Activated CD8-positive, alpha-beta T cell treated with anti-CD3 and anti-CD28 coated beads, Interleukin-2, amount 10 ng/mL, durations not matched to agents 7 days and 5 days (primary cell): ENCODE measurements around the gene ARID1B. TPM values are rescaled to one million over a fixed set of nuclear protein-coding genes. Genes with fewer than 3 reads are reported as not detected.

Source experiments
- ATAC-seq: fragments of 150-1000 bp; cut with Tn5 transposase; one replicate; pipeline ENCODE4 v1.10.0; 2021; ENCODE audit warnings: moderate library complexity
- CTCF ChIA-PET: fragments of 350-600 bp; sonication (Branson Sonifier 250); formaldehyde crosslinking; loops from one replicate; lab custom pipeline; 2021; ENCODE audit warnings: antibody characterized with exemption; lab: Charles Lee
- POLR2A ChIA-PET: fragments of 350-600 bp; sonication (Branson Sonifier 250); formaldehyde crosslinking; loops from one replicate; lab custom pipeline; 2021; ENCODE audit warnings: antibody characterized with exemption; lab: Charles Lee
- DNase-seq: peaks from one replicate; pipeline ENCODE4 v3.0.0-alpha.2; 2020
- H3K27ac Mint-ChIP-seq: one replicate; pipeline ENCODE4 v1.8.0; 2021; ENCODE audit warnings: mild to moderate bottlenecking, mixed read lengths
- H3K27me3 Mint-ChIP-seq: one replicate; pipeline ENCODE4 v1.8.0; 2021; ENCODE audit warnings: low read depth, mixed read lengths
- H3K36me3 Mint-ChIP-seq: one replicate; pipeline ENCODE4 v1.8.0; 2021; ENCODE audit warnings: low read depth, mixed read lengths
- H3K4me1 Mint-ChIP-seq: one replicate; pipeline ENCODE4 v1.8.0; 2021; ENCODE audit warnings: low read depth, mixed read lengths
- H3K4me3 Mint-ChIP-seq: one replicate; pipeline ENCODE4 v1.8.0; 2021; ENCODE audit warnings: mild to moderate bottlenecking, mixed read lengths
- H3K9me3 Mint-ChIP-seq: one replicate; pipeline ENCODE4 v1.8.0; 2022; ENCODE audit warnings: mixed read lengths; ENCODE audit not compliant: insufficient read depth
- total RNA-seq, 2 experiments: library from RNA; stranded (reverse); gene quantifications; one replicate each; pipeline ENCODE4 v1.2.3, GENCODE V29; 2021

Gene ARID1B
- total RNA-seq, 2 experiments from 2014 or later, result 60.9 to 62.4 TPM

GRCh38 chr6:156877126-156877863 lies 100.1 kb downstream of the ARID1B start:
- CTCF ChIA-PET, result interaction anchor here (0.6 kb wide), 2 partner anchors 400 to 598 kb away, joined by 3 read pairs; no protein-coding TSS in a partner anchor
- DNase-seq, result no peak

GRCh38 chr6:156878681-156879080 lies 101.5 kb downstream of the ARID1B start:
- POLR2A ChIA-PET, result no interaction called here
- Mint-ChIP-seq H3K4me1 (peaks cover 20% of the 10 kb centered on the region), H3K9me3 (no peaks in the 10 kb centered on the region), H3K4me3 (no peak overlapping the region), H3K27ac (no peak overlapping the region), H3K27me3 (no peaks in the 10 kb centered on the region), H3K36me3 (peaks cover 4% of the 10 kb centered on the region)
- CTCF ChIA-PET, result no interaction called here
- DNase-seq (no peak), ATAC-seq (no peak)

More at GRCh38 chr6:156877126-156877863, 100.1 kb downstream of the ARID1B start:
- H3K9me3 Mint-ChIP-seq, result no peaks in the 10 kb centered on the region
- no peaks in the 10 kb centered on the region for H3K27me3 Mint-ChIP-seq
- POLR2A ChIA-PET, result no interaction called here
- no peak overlapping the region for H3K27ac Mint-ChIP-seq
- peaks cover 16% of the 10 kb centered on the region for H3K4me1 Mint-ChIP-seq
- peaks cover 4% of the 10 kb centered on the region for H3K36me3 Mint-ChIP-seq
- no peak overlapping the region for H3K4me3 Mint-ChIP-seq
- no peak for ATAC-seq

DNA sequence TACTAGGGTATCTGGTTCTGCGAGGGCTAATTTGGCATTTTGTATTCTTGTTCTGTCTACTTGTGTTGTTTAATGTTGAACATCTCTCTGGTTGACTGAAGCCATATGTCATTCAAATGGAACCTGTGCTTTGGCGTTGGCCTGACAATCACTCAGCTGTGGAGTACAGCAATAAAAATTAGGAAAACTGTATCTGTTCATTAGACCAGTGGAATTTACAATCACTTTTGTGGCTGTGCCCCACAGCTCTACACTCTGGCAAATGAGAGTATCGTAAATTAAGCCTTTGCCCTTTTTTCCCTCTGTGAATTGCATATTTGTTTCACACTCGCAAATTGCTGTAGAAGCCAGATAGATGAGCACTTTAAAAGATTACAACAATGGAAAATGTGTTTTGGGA lies 102.0 kb downstream of the ARID1B start:
- Mint-ChIP-seq H3K27ac (no peak overlapping the region), H3K4me1 (peaks cover 23% of the 10 kb centered on the region), H3K4me3 (no peak overlapping the region), H3K9me3 (no peaks in the 10 kb centered on the region), H3K36me3 (peaks cover 2% of the 10 kb centered on the region), H3K27me3 (no peaks in the 10 kb centered on the region)
- POLR2A ChIA-PET, result no interaction called here
- no peak for ATAC-seq
- DNase-seq, result no peak
- CTCF ChIA-PET, result no interaction called here

- H3K9me3 Mint-ChIP-seq, result no peaks in the 10 kb centered on the region
- no peak overlapping the region for H3K27ac Mint-ChIP-seq
- H3K4me3 Mint-ChIP-seq, result no peak overlapping the region
- no peak for ATAC-seq
- ChIA-PET CTCF (no interaction called here), POLR2A (no interaction called here)
- no peaks in the 10 kb centered on the region for H3K27me3 Mint-ChIP-seq
- peaks cover under 1% of the 10 kb centered on the region for H3K36me3 Mint-ChIP-seq
- no peak for DNase-seq
- H3K4me1 Mint-ChIP-seq, result peaks cover 21% of the 10 kb centered on the region
Measured at GRCh38 chr6:156879591-156879990, 102.4 kb downstream of the ARID1B start.

DNA sequence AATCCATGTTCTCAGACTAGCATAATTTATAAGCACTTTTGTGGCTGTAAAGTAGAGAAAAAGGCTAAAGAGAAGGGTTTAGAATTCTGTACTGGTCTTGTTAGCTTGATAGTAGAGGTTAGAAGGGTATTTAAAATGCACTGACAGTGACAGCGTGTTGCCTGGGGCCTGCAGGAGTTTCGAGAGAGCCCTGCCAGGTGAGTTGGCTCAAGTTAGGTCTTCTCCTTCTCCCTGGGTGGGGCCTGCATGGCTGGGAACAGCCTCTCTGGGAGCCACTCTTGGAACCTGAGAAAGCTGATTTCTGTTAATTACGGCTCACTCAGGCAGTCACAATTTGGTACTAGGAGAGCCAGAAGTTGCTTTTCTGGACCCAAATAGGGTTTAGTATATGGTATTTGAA lies 103.7 kb downstream of the ARID1B start:
- POLR2A ChIA-PET, result no interaction called here
- Mint-ChIP-seq H3K9me3 (no peaks in the 10 kb centered on the region), H3K4me3 (no peak overlapping the region), H3K27ac (no peak overlapping the region), H3K4me1 (peaks cover 7% of the 10 kb centered on the region), H3K27me3 (no peaks in the 10 kb centered on the region), H3K36me3 (no peaks in the 10 kb centered on the region)
- DNase-seq (no peak), ATAC-seq (no peak)
- CTCF ChIA-PET, result no interaction called here

DNA sequence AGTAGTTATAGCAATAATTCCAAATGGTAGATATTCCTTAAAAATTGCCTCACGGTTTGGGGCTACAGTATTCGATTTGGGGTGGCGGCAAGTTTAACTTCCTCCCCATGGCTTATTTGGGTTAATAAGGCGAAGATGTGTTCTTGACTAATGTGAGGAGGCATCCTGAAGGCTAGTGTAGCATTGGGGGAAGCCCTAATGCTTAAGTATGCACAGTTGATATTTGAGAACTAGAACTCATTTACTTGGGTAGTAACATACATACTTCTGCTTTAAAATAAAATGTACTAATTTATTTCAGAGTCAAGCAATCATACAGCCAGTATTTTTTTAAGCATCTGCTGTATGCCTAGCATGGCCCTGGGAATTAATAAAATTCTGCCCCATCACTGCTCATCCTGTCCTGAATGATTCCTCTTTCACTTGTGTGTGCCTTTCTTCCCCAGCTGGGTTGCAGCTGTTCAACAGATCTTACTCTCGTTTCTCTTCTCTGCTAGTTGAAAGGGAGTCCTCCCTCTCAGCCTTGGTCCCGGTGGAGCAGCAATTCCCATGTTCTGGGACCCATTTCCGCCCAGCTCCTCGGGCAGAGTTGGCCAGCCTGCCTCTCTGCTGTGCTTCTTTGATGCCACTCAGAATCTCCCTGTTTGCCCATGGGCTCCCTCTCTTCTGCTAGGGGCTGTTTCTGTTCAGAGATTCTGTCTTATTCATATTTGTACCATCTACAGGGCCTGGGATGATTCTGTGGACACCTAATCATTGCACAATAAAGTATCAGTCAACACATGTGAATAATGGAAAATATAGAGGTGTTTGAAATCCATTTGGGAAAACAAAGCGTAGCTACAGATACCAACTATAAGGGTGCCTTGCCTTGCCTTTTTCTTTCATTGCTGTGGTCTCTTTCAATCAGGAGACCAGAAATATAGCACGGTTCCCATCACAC lies 104.8 kb downstream of the ARID1B start:
- Mint-ChIP-seq H3K36me3 (no peaks in the 10 kb centered on the region), H3K27ac (no peak overlapping the region), H3K27me3 (no peaks in the 10 kb centered on the region), H3K9me3 (no peaks in the 10 kb centered on the region), H3K4me1 (peaks cover 14% of the 10 kb centered on the region), H3K4me3 (no peak overlapping the region)
- CTCF ChIA-PET, result interaction anchor here (0.9 kb wide), 1 partner anchor 12 kb away, joined by 3 read pairs; no protein-coding TSS in a partner anchor
- POLR2A ChIA-PET, result no interaction called here
- DNase-seq (no peak), ATAC-seq (no peak)

GRCh38 chr6:156883497-156884252 lies 106.5 kb downstream of the ARID1B start:
- Mint-ChIP-seq H3K4me3 (no peak overlapping the region), H3K9me3 (no peaks in the 10 kb centered on the region)
- POLR2A ChIA-PET, result no interaction called here

GRCh38 chr6:156884306-156884705 lies 107.1 kb downstream of the ARID1B start:
- Mint-ChIP-seq H3K9me3 (no peaks in the 10 kb centered on the region), H3K27me3 (no peaks in the 10 kb centered on the region), H3K36me3 (no peaks in the 10 kb centered on the region), H3K27ac (no peak overlapping the region), H3K4me1 (peaks cover 28% of the 10 kb centered on the region), H3K4me3 (no peak overlapping the region)
- ChIA-PET CTCF (interaction anchor here (1.5 kb wide), 1 partner anchor 8 kb away, joined by 3 read pairs; no protein-coding TSS in a partner anchor), POLR2A (no interaction called here)
- no peak for ATAC-seq
- DNase-seq, result no peak

More at GRCh38 chr6:156883497-156884252, 106.5 kb downstream of the ARID1B start:
- H3K27ac Mint-ChIP-seq, result no peak overlapping the region
- DNase-seq (no peak), ATAC-seq (no peak)
- H3K36me3 Mint-ChIP-seq, result no peaks in the 10 kb centered on the region
- H3K27me3 Mint-ChIP-seq, result no peaks in the 10 kb centered on the region
- CTCF ChIA-PET, result interaction anchor here (1.5 kb wide), 1 partner anchor 9 kb away, joined by 3 read pairs; no protein-coding TSS in a partner anchor
- H3K4me1 Mint-ChIP-seq, result peaks cover 28% of the 10 kb centered on the region

- no peaks in the 10 kb centered on the region for H3K36me3 Mint-ChIP-seq
- no peak for ATAC-seq
- H3K27ac Mint-ChIP-seq, result no peak overlapping the region
- H3K4me3 Mint-ChIP-seq, result no peak overlapping the region
- peaks cover 28% of the 10 kb centered on the region for H3K4me1 Mint-ChIP-seq
- H3K9me3 Mint-ChIP-seq, result no peaks in the 10 kb centered on the region
- no peaks in the 10 kb centered on the region for H3K27me3 Mint-ChIP-seq
- POLR2A ChIA-PET, result no interaction called here
- CTCF ChIA-PET, result no interaction called here
- no peak for DNase-seq
Measured at GRCh38 chr6:156885562-156885961, 108.4 kb downstream of the ARID1B start.

DNA sequence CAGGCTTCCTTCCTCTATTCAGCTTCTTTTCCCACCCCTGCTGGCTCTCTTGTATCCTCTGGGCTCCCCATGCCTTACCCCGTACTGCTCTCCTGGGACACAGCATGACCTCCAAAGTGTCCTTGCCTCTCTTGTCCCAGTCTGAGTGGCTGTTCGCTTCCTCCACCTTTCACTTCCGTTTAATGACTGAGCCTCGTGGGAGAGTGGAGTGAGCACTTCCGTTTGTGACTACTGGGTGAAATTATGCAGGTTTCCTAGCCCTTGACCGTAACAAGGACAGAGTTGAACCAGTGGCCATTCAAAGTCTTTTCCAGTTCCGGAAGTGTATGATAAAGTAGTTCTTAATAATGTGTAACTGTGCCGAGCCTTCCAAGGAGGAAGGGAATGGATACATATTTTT lies 109.2 kb downstream of the ARID1B start:
- H3K27me3 Mint-ChIP-seq, result no peaks in the 10 kb centered on the region
- H3K27ac Mint-ChIP-seq, result no peak overlapping the region
- DNase-seq, result no peak
- H3K9me3 Mint-ChIP-seq, result no peaks in the 10 kb centered on the region
- ChIA-PET POLR2A (interaction anchor here (1.0 kb wide), 1 partner anchor 34 kb away, joined by 3 read pairs; no protein-coding TSS in a partner anchor), CTCF (no interaction called here)
- peak; percentile 33 for ATAC-seq
- H3K36me3 Mint-ChIP-seq, result no peaks in the 10 kb centered on the region
- H3K4me3 Mint-ChIP-seq, result no peak overlapping the region
- peaks cover 28% of the 10 kb centered on the region for H3K4me1 Mint-ChIP-seq

- DNase-seq (no peak), ATAC-seq (no peak)
- ChIA-PET POLR2A (no interaction called here), CTCF (interaction anchor here (1.1 kb wide), 1 partner anchor 158 kb away, joined by 3 read pairs; no protein-coding TSS in a partner anchor)
- Mint-ChIP-seq H3K4me3 (no peak overlapping the region), H3K27me3 (no peaks in the 10 kb centered on the region), H3K36me3 (no peaks in the 10 kb centered on the region), H3K9me3 (no peaks in the 10 kb centered on the region), H3K27ac (peak overlapping the region; percentile 43), H3K4me1 (peaks cover 28% of the 10 kb centered on the region)
Measured at GRCh38 chr6:156887623-156888269, 110.6 kb downstream of the ARID1B start.
